Activated naive CD4-positive, alpha-beta T cell treated with anti-CD3 and anti-CD28 coated beads, Interleukin-2, amount 50 U/mL, for 72 hours (primary cell): ENCODE results near the gene ALKBH4. TPM values are rescaled to one million over a fixed set of nuclear protein-coding genes. Genes with fewer than 3 reads are reported as not detected.

Experiments used
- total RNA-seq, 2 donors: library from RNA; stranded (reverse); gene quantifications; one replicate each; pipeline ENCODE4 v1.2.3, GENCODE V29; 2022

Gene ALKBH4
- total RNA-seq, 2 donors from 2014 or later, result 8.2 to 9.3 TPM

Other genes with a start within 250 kb of the ALKBH4 start
- 1 to 10 TPM in 1 of 2 donors, under 1 TPM in 1; 0.84 to 6.3 TPM for gene SH2B2, start 178.0 kb downstream of the ALKBH4 start, total RNA-seq
- gene SPDYE6, start 108.4 kb downstream of the ALKBH4 start, total RNA-seq, result not detected
- 10 to 100 TPM; 22.9 to 42.3 TPM for gene PRKRIP1, start 68.5 kb downstream of the ALKBH4 start, total RNA-seq
- gene ORAI2, start 31.3 kb downstream of the ALKBH4 start, total RNA-seq, result 10 to 100 TPM; 25.8 to 26.7 TPM
- 10 to 100 TPM; 11.6 to 12.5 TPM for gene LRWD1, start 121 bp upstream of the ALKBH4 start, total RNA-seq
- 10 to 100 TPM; 56.9 to 79.6 TPM for gene POLR2J, start 14.1 kb upstream of the ALKBH4 start, total RNA-seq
- gene RASA4B, start 52.9 kb upstream of the ALKBH4 start, total RNA-seq, result 10 to 100 TPM; 21.8 to 23.9 TPM
- 10 to 100 TPM; 23.3 to 26.0 TPM for gene UPK3BL2, start 78.8 kb upstream of the ALKBH4 start, total RNA-seq
- not detected for gene SPDYE2, start 86.4 kb upstream of the ALKBH4 start, total RNA-seq
- 10 to 100 TPM; 68.5 to 69.1 TPM for gene POLR2J3, start 107.7 kb upstream of the ALKBH4 start, total RNA-seq
- gene RASA4, start 151.9 kb upstream of the ALKBH4 start, total RNA-seq, result 10 to 100 TPM; 47.8 to 79.4 TPM
- gene UPK3BL1, start 177.9 kb upstream of the ALKBH4 start, total RNA-seq, result 10 to 100 TPM; 38.5 to 43.4 TPM
- gene SPDYE2B, start 185.5 kb upstream of the ALKBH4 start, total RNA-seq, result not detected
- gene POLR2J2, start 206.8 kb upstream of the ALKBH4 start, total RNA-seq, result 10 to 100 TPM; 18.1 to 20.9 TPM